Smooth muscle cell (in vitro differentiated cells): ENCODE data around the gene PGLYRP2. TPM values are rescaled to one million over a fixed set of nuclear protein-coding genes. Genes with fewer than 3 reads are reported as not detected.

Experiments used
- DNase-seq: peaks from one replicate; lab custom pipeline; 2025; ENCODE audit not compliant: unreplicated experiment; lab: John Stamatoyannopoulos, UW
- H2AFZ ChIP-seq: fragments of 200-600 bp; sonication (generic); 2 replicates; pipeline ENCODE4 v1.6.0; 2016; ENCODE audit warnings: antibody characterized with exemption, low read depth, mild to moderate bottlenecking
- H3F3A ChIP-seq: fragments of 200-600 bp; sonication (generic); 2 replicates; pipeline ENCODE4 v1.6.0; 2017; ENCODE audit warnings: antibody characterized with exemption, low read depth
- H3K27ac ChIP-seq: fragments of 200-600 bp; sonication (generic); 2 replicates; pipeline ENCODE4 v1.5.1; 2016; ENCODE audit warnings: low read depth, mild to moderate bottlenecking
- H3K27me3 ChIP-seq: fragments of 200-600 bp; sonication (generic); 2 replicates; pipeline ENCODE4 v1.6.1; 2016; ENCODE audit warnings: low read depth, mild to moderate bottlenecking
- H3K36me3 ChIP-seq: fragments of 200-600 bp; sonication (generic); 2 replicates; pipeline ENCODE4 v1.5.1; 2016; ENCODE audit warnings: low read depth
- H3K4me1 ChIP-seq: fragments of 200-600 bp; sonication (generic); 2 replicates; pipeline ENCODE4 v1.5.1; 2016; ENCODE audit warnings: low read depth
- H3K4me2 ChIP-seq: fragments of 200-600 bp; sonication (generic); 2 replicates; pipeline ENCODE4 v1.6.0; 2016; ENCODE audit warnings: mild to moderate bottlenecking
- H3K4me3 ChIP-seq: fragments of 200-600 bp; sonication (generic); 2 replicates; pipeline ENCODE4 v1.5.1; 2016; ENCODE audit warnings: mild to moderate bottlenecking
- H3K79me2 ChIP-seq: fragments of 200-600 bp; sonication (generic); 2 replicates; pipeline ENCODE4 v1.6.0; 2016; ENCODE audit warnings: low read depth, mild to moderate bottlenecking
- H3K9ac ChIP-seq: fragments of 200-600 bp; sonication (generic); 2 replicates; pipeline ENCODE4 v1.6.0; 2016; ENCODE audit warnings: low read depth
- H3K9me3 ChIP-seq: fragments of 200-600 bp; sonication (generic); replicated peaks from 2 replicates; pipeline ENCODE4 v1.5.1; 2016; ENCODE audit warnings: low read depth
- H4K20me1 ChIP-seq: fragments of 200-600 bp; sonication (generic); 2 replicates; pipeline ENCODE4 v1.6.0; 2016; ENCODE audit warnings: low read depth
- CTCF ChIP-seq: fragments of 200-600 bp; sonication (generic); IDR thresholded peaks from 2 replicates; pipeline ENCODE4 v1.5.1; 2017; ENCODE audit warnings: borderline replicate concordance, mild to moderate bottlenecking, antibody characterized with exemption; ENCODE audit not compliant: insufficient read depth, poor library complexity, severe bottlenecking
- WGBS: methylation state at CpG from one replicate; pipeline ENCODE4 v1.1.7; 2016; ENCODE audit warnings: low lambda C conversion rate; 5-methylcytosine and 5-hydroxymethylcytosine counted together
- polyA plus RNA-seq: library from polyadenylated mRNA; unstranded; fragments of >200 nt; fragmentation: Nextera tagmentation; extraction: Ambion mirVana; gene quantifications from 2 replicates; pipeline ENCODE4 v1.2.1, GENCODE V29; 2016
- total RNA-seq: library from RNA; depleted of rRNA; stranded (reverse); fragments of >200 nt; gene quantifications from 2 replicates; pipeline ENCODE4 v1.2.3, GENCODE V29; 2014

PGLYRP2 gene
- total and polyA plus RNA-seq, 2 experiments from 2014 or later, result not detected

GRCh38 chr19:15428956-15429824, 50.1 kb downstream of the PGLYRP2 start:
- peaks cover 45% of the 10 kb centered on the region for H4K20me1 ChIP-seq
- no peak overlapping the region for H3K4me2 ChIP-seq
- H3K79me2 ChIP-seq, result peaks cover 37% of the 10 kb centered on the region
- H3K9me3 ChIP-seq, result no peaks in the 10 kb centered on the region
- no peak for TF ChIP-seq CTCF
- H3K4me3 ChIP-seq, result no peak overlapping the region
- H3K36me3 ChIP-seq, result peaks cover under 1% of the 10 kb centered on the region
- H3K4me1 ChIP-seq, result peaks cover 14% of the 10 kb centered on the region
- whole genome bisulfite sequencing, result 97% methylated on average over 14 of the region's 22 CpGs
- H2AFZ ChIP-seq, result no peak overlapping the region
- no peak overlapping the region for H3K27ac ChIP-seq
- no peak for DNase-seq
- no peaks in the 10 kb centered on the region for H3K27me3 ChIP-seq
- no peak overlapping the region for H3K9ac ChIP-seq
- H3F3A ChIP-seq, result peaks cover 4% of the 10 kb centered on the region

DNA sequence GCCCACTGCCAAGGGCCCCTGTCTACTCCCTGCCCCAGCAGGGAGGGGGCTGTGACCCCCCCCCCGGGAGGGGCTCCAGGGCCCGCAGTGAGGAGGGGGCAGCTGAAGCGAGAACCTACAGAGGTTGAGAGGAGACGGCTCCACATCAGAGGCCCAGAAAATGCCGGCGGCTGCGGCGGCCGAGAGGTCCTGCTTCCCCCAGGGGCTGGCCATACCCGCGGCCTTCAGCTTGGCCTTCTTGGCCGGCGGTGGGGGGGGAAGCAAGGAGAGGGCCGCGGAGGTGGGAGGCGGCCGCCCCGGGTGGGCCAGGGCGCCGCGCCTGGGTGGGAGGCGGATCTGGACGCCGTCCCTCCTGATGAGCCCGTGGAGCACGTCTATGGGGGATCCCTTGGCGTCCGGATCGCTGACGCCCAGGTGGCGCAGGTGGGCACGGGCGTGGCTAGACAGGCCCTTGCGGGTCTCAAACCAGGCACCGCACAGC, 51.3 kb downstream of the PGLYRP2 start:
- no peaks in the 10 kb centered on the region for H3K27me3 ChIP-seq
- H4K20me1 ChIP-seq, result peaks cover 45% of the 10 kb centered on the region
- no peak overlapping the region for H3K4me2 ChIP-seq
- no peak overlapping the region for H3K4me3 ChIP-seq
- H3K79me2 ChIP-seq, result peaks cover 37% of the 10 kb centered on the region
- H3K36me3 ChIP-seq, result peaks cover 12% of the 10 kb centered on the region
- H3K9me3 ChIP-seq, result no peaks in the 10 kb centered on the region
- over 99% methylated on average over 34 of the region's 35 CpGs for WGBS
- no peak overlapping the region for H2AFZ ChIP-seq
- DNase-seq, result no peak
- no peaks in the 10 kb centered on the region for H3F3A ChIP-seq
- TF ChIP-seq CTCF, result no peak
- H3K4me1 ChIP-seq, result peaks cover 9% of the 10 kb centered on the region
- no peak overlapping the region for H3K27ac ChIP-seq
- no peak overlapping the region for H3K9ac ChIP-seq

DNA sequence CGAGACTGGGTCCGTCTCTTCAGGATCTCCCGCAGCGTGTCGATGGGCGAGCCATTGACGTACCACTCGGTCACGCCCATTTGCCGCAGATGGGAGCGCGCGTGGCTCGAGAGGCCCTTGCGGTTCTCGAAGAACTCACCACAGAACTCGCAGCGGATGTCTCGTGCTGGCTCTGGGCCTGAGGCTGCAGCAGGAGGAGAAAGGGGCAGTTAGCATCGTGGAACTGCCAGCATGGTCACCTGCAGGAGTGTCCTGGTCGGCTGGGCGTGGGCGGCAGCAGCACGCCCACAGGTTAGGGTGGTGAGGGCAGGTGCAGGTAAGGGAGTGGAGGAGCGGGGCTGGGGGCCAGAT, 52.0 kb downstream of the PGLYRP2 start:
- Histone ChIP-seq H3K4me2 (no peak overlapping the region), H3K27me3 (no peaks in the 10 kb centered on the region), H2AFZ (no peak overlapping the region), H3K4me3 (no peak overlapping the region), H3F3A (no peaks in the 10 kb centered on the region), H3K36me3 (peaks cover 14% of the 10 kb centered on the region), H3K4me1 (peaks cover 9% of the 10 kb centered on the region), H3K9ac (no peak overlapping the region), H4K20me1 (peaks cover 45% of the 10 kb centered on the region), H3K27ac (no peak overlapping the region), H3K9me3 (no peaks in the 10 kb centered on the region), H3K79me2 (peaks cover 37% of the 10 kb centered on the region)
- no peak for TF ChIP-seq CTCF
- no peak for DNase-seq
- WGBS, result 97% methylated on average over 25 of the region's 25 CpGs
